Activated T-helper 17 cell treated with anti-CD3 and anti-CD28 coated beads, Interleukin-2, amount 50 U/mL, for 72 hours (primary cell): ENCODE results near the gene RAB4A. TPM values are rescaled to one million over a fixed set of nuclear protein-coding genes. Genes with fewer than 3 reads are reported as not detected.
"Not testable (repeated sequence)": the region's sequence is repeated elsewhere in the genome, so short reads cannot be mapped to it uniquely, and the experiment has no call there.

Experiments
- ATAC-seq: fragments of 150-1000 bp; cut with Tn5 transposase; replicated peaks from 2 replicates; pipeline ENCODE4 v1.10.0; 2021; ENCODE audit warnings: mild to moderate bottlenecking, moderate library complexity
- H3K27ac Mint-ChIP-seq: one replicate; pipeline ENCODE4 v1.8.0; 2022; ENCODE audit warnings: mixed read lengths
- H3K27me3 Mint-ChIP-seq: one replicate; pipeline ENCODE4 v1.8.0; 2022; ENCODE audit warnings: mixed read lengths
- H3K36me3 Mint-ChIP-seq: one replicate; pipeline ENCODE4 v1.8.0; 2022; ENCODE audit warnings: low read depth, mild to moderate bottlenecking, mixed read lengths
- H3K4me1 Mint-ChIP-seq: one replicate; pipeline ENCODE4 v1.8.0; 2022; ENCODE audit warnings: mixed read lengths
- H3K4me3 Mint-ChIP-seq: one replicate; pipeline ENCODE4 v1.8.0; 2022; ENCODE audit warnings: mild to moderate bottlenecking, mixed read lengths
- H3K9me3 Mint-ChIP-seq: one replicate; pipeline ENCODE4 v1.8.0; 2022; ENCODE audit warnings: mixed read lengths
- total RNA-seq, 2 donors: library from RNA; stranded (reverse); gene quantifications; one replicate each; pipeline ENCODE4 v1.2.3, GENCODE V29; 2022

RAB4A gene
- total RNA-seq, 2 donors from 2014 or later, result 35.2 to 36.6 TPM

GRCh38 chr1:229310833-229311232 lies 39.9 kb downstream of the RAB4A start:
- Mint-ChIP-seq H3K27ac (no peak overlapping the region), H3K4me3 (no peak overlapping the region), H3K27me3 (no peaks in the 10 kb centered on the region)

GRCh38 chr1:229316166-229316565 lies 45.3 kb downstream of the RAB4A start:
- Mint-ChIP-seq H3K4me3 (no peak overlapping the region), H3K9me3 (no peaks in the 10 kb centered on the region), H3K27ac (no peak overlapping the region), H3K4me1 (no peaks in the 10 kb centered on the region), H3K27me3 (no peaks in the 10 kb centered on the region), H3K36me3 (peaks cover 46% of the 10 kb centered on the region)
- no peak for ATAC-seq

More at GRCh38 chr1:229310833-229311232, 39.9 kb downstream of the RAB4A start:
- Mint-ChIP-seq H3K4me1 (no peaks in the 10 kb centered on the region), H3K36me3 (peaks cover 41% of the 10 kb centered on the region), H3K9me3 (no peaks in the 10 kb centered on the region)
- no peak for ATAC-seq

DNA sequence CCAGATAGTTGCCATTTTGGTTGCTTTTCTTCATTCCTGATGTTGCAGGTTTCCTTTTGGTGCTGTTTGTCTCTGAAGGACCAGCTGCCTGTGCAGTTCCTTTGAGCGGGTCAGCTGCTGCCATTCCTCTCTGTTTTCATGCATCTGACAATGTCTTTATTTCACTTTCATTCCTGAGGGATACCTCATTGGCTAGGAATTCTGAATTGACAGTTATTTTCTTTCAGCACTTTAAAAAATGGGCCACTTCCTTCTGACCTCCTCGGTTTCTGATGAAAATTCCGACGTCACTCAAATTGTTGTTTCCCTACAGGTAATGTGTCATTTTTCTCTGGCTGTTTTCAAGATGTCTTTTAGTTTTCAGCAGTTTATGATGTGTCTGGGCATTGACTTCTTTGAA lies 47.1 kb downstream of the RAB4A start:
- no peak for ATAC-seq
- Mint-ChIP-seq H3K4me1 (no peaks in the 10 kb centered on the region), H3K9me3 (no peaks in the 10 kb centered on the region), H3K4me3 (no peak overlapping the region), H3K27ac (peak overlapping the region; percentile 38), H3K27me3 (no peaks in the 10 kb centered on the region), H3K36me3 (peaks cover 54% of the 10 kb centered on the region)

DNA sequence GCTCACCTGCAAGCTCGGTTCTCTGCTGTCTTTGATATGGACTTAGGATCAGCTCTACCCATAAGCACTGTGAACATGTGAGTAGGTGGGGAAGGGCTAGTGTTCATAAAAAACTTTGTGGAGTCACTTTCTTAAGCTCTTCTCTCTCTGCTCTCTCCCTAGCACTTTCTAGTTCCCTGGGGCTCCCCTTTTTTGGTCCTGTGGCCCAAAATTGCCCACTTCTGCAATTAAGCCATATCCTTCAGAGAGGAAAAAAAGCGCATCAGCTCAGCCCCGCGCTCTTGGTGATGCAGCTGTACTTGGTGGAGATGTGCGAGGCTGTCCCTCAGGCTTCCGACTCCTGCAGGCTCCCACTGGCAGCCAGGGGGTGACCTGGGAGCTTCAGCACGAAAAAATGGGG lies 48.6 kb downstream of the RAB4A start:
- no peak for ATAC-seq
- no peak overlapping the region for H3K27ac Mint-ChIP-seq
- no peak overlapping the region for H3K4me3 Mint-ChIP-seq
- no peaks in the 10 kb centered on the region for H3K4me1 Mint-ChIP-seq
- H3K9me3 Mint-ChIP-seq, result no peaks in the 10 kb centered on the region
- H3K27me3 Mint-ChIP-seq, result no peaks in the 10 kb centered on the region
- peaks cover 63% of the 10 kb centered on the region for H3K36me3 Mint-ChIP-seq

DNA sequence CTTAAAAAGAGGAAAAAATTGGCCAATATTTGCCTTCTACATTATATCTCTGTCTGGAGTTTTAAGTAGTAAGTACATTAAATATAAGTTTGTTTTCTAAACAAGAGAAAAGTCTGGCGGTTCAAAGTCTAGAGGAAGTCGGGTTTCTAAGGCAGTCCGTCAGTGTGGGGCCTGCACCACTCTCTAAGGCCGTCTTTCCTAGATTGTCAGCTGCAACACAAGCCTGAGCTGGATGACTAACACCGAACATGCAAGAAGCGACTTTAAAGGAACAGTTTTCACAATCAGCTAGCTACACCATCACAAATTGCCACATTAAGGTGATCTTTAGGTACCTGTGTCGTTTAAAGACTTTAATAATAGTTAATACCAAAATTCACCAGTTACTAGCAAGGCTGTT lies 52.3 kb downstream of the RAB4A start:
- Mint-ChIP-seq H3K36me3 (peaks cover 98% of the 10 kb centered on the region), H3K27me3 (no peaks in the 10 kb centered on the region), H3K4me1 (peaks cover 22% of the 10 kb centered on the region), H3K27ac (no peak overlapping the region), H3K4me3 (no peak overlapping the region), H3K9me3 (no peaks in the 10 kb centered on the region)
- no peak for ATAC-seq

DNA sequence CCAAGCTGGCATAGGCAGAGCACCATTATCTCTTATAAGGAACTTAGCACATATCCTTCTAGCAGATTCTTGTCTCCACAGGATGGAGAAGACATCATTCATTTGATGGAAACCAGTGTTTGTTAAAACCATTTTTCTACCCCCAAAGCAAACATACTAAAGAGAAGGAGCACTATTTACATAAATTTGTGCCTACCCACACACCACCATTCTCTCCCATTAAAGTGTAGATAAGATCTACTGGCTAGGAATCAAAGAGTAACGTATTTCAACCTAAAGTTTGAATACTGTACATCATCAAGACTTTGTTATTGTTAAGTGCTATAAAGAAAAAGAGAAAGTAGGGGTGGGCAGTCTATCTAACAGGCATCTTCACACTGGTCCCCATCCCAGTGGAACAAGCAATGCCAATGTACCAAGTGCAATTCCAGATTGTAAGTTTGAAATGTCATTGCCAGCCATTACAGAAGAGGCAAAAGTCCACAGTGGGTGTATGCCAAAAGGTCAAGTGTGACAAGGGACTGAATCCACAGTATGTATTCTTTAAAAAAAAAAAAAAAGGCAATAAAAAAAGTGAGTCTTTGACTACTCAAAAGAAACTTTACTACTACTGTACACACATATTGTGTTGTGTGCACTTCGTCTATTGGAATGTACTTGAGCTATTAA lies 53.1 kb downstream of the RAB4A start:
- ATAC-seq, result no peak
- H3K4me3 Mint-ChIP-seq, result no peak overlapping the region
- no peaks in the 10 kb centered on the region for H3K27me3 Mint-ChIP-seq
- no peaks in the 10 kb centered on the region for H3K9me3 Mint-ChIP-seq
- peaks cover 98% of the 10 kb centered on the region for H3K36me3 Mint-ChIP-seq
- H3K4me1 Mint-ChIP-seq, result peaks cover 27% of the 10 kb centered on the region
- no peak overlapping the region for H3K27ac Mint-ChIP-seq

GRCh38 chr1:229325401-229325800 lies 54.5 kb downstream of the RAB4A start:
- Mint-ChIP-seq H3K9me3 (no peaks in the 10 kb centered on the region), H3K27ac (no peak overlapping the region), H3K36me3 (peaks cover 94% of the 10 kb centered on the region), H3K4me3 (peak overlapping the region; percentile 59), H3K27me3 (no peaks in the 10 kb centered on the region), H3K4me1 (peaks cover 35% of the 10 kb centered on the region)
- no peak for ATAC-seq

DNA sequence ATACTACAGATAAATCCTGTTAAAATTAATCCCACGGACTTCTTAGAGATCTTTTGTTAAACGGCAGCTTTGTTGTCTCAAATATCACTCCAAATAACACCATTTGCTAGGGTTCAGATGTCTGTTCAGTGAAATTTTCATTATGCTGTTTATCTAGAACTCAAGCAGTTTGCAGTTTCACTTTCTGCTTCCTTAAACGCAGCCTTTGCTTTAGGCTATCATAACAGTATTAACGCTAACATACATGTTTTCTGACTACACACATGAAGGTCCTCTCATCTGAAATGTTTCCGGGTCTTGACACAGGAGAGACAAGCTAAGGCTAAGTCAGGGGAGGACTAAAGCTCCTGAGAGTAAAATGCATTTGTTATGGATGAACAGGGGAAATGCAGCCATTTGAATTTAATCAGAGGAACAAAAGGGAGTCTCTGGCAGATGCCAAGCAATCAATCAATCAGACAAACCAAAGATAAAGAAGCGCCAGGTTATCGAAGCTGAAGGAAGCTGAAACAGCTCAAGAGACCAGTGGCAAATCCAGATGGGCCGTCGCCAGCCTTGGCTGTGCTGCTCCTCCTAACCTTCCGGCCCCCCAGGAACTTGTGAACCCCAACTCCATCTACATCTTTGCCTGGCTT lies 55.1 kb downstream of the RAB4A start:
- H3K9me3 Mint-ChIP-seq, result no peaks in the 10 kb centered on the region
- ATAC-seq, result no peak
- no peaks in the 10 kb centered on the region for H3K27me3 Mint-ChIP-seq
- H3K4me1 Mint-ChIP-seq, result peaks cover 36% of the 10 kb centered on the region
- H3K27ac Mint-ChIP-seq, result peak overlapping the region; percentile 49
- peak overlapping the region; percentile 59 for H3K4me3 Mint-ChIP-seq
- H3K36me3 Mint-ChIP-seq, result peaks cover 91% of the 10 kb centered on the region

DNA sequence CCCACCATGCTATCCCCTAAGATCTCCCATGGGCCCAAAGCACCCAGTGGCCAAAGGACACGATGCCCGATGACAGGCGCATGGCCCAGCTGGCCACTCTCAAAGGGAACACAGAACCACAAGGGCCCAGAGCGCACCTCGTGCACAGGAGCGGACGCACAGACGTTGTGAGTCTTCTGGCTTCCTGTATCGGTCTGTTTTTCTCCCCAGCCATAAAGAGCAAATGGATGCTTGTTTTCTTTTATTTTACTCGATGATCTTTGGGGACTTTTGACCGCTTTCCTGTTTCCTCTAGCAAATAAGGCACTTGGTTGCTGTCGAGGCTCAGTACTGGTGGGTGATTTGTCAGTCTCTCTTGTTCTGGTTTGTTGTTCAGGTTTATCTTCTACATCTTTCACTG lies 55.7 kb downstream of the RAB4A start:
- Mint-ChIP-seq H3K27me3 (no peaks in the 10 kb centered on the region), H3K9me3 (no peaks in the 10 kb centered on the region), H3K4me3 (peak overlapping the region; percentile 59), H3K4me1 (peaks cover 40% of the 10 kb centered on the region), H3K27ac (peak overlapping the region; percentile 49), H3K36me3 (peaks cover 85% of the 10 kb centered on the region)
- ATAC-seq, result no peak

DNA sequence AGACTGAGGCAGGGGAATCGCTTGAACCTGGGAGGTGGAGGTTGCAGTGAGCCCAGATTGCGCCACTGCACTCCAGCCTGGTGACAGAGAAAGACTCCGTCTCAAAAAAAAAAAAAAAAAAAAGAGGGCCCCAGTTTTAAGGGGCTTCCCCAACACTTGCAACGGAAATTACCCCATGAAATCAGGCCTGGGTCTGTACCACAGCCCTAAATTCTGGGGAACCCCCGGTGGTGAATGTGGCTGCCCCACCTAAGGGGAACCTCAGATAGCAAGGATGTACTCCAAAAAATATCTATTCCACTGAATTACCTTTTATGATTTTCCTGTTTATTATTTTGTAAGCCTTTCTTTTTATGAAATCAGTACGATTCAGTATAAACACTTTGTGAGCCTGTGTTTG lies 56.9 kb downstream of the RAB4A start:
- Mint-ChIP-seq H3K4me1 (peaks cover 40% of the 10 kb centered on the region), H3K36me3 (peaks cover 77% of the 10 kb centered on the region), H3K27ac (peak overlapping the region; percentile 81), H3K4me3 (peak overlapping the region; percentile 59)
- not testable (repeated sequence) for H3K9me3 Mint-ChIP-seq, H3K27me3 Mint-ChIP-seq
- ATAC-seq, result peak; percentile 78

GRCh38 chr1:229328598-229329362 lies 57.9 kb downstream of the RAB4A start:
- H3K4me3 Mint-ChIP-seq, result peak overlapping the region; percentile 59

GRCh38 chr1:229334269-229334668 lies 63.4 kb downstream of the RAB4A start:
- Mint-ChIP-seq H3K36me3 (peaks cover 54% of the 10 kb centered on the region), H3K27me3 (no peaks in the 10 kb centered on the region), H3K4me1 (peaks cover 34% of the 10 kb centered on the region), H3K4me3 (no peak overlapping the region), H3K27ac (no peak overlapping the region), H3K9me3 (no peaks in the 10 kb centered on the region)
- no peak for ATAC-seq

More at GRCh38 chr1:229328598-229329362, 57.9 kb downstream of the RAB4A start:
- ATAC-seq, result peak; percentile 68
- Mint-ChIP-seq H3K4me1 (peaks cover 40% of the 10 kb centered on the region), H3K27me3 (no peaks in the 10 kb centered on the region), H3K9me3 (no peaks in the 10 kb centered on the region), H3K27ac (peak overlapping the region; percentile 81), H3K36me3 (peaks cover 71% of the 10 kb centered on the region)

GRCh38 chr1:229334716-229335115 lies 63.8 kb downstream of the RAB4A start:
- Mint-ChIP-seq H3K36me3 (peaks cover 56% of the 10 kb centered on the region), H3K27ac (no peak overlapping the region), H3K4me3 (no peak overlapping the region), H3K4me1 (peaks cover 37% of the 10 kb centered on the region), H3K27me3 (no peaks in the 10 kb centered on the region), H3K9me3 (no peaks in the 10 kb centered on the region)
- ATAC-seq, result no peak

GRCh38 chr1:229336345-229336744 lies 65.4 kb downstream of the RAB4A start:
- peaks cover 31% of the 10 kb centered on the region for H3K4me1 Mint-ChIP-seq
- H3K27me3 Mint-ChIP-seq, result no peaks in the 10 kb centered on the region
- H3K4me3 Mint-ChIP-seq, result peak overlapping the region; percentile 99
- H3K9me3 Mint-ChIP-seq, result no peaks in the 10 kb centered on the region
- no peak for ATAC-seq
- peaks cover 64% of the 10 kb centered on the region for H3K36me3 Mint-ChIP-seq
- peak overlapping the region; percentile 59 for H3K27ac Mint-ChIP-seq

DNA sequence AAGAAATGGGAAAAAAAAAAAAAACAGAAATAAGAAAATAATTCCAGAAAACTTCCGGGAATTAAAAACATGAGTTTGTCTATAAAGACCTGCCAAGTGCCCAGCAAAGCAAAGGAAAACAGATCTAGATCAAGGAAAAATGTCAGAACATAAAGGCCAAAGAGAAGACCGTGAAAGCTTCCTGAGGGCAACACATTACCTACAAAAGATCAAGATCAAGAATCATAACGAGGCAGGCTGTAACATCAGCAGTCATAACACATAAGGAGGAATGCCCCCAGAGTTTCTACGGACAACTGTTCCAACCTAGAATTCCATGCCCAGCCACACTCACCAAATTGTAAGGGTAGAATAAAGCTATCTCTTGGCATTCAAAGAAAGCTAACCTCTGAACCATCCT lies 68.2 kb downstream of the RAB4A start:
- H3K27me3 Mint-ChIP-seq, result no peaks in the 10 kb centered on the region
- peaks cover 62% of the 10 kb centered on the region for H3K36me3 Mint-ChIP-seq
- H3K27ac Mint-ChIP-seq, result peak overlapping the region; percentile 83
- no peaks in the 10 kb centered on the region for H3K9me3 Mint-ChIP-seq
- H3K4me1 Mint-ChIP-seq, result peaks cover 37% of the 10 kb centered on the region
- ATAC-seq, result no peak
- H3K4me3 Mint-ChIP-seq, result peak overlapping the region; percentile 99
